A673 (cell line): Measurements from ENCODE around the gene HSD17B14. TPM values are rescaled to one million over a fixed set of nuclear protein-coding genes. Genes with fewer than 3 reads are reported as not detected.
A peak's percentile ranks its signal among the peaks of the same experiment; 100 is the strongest.

Experiments used
- BruUV-seq: library from RNA; stranded (reverse); fragments of 400-500 nt; replicated peaks from 2 replicates; lab custom pipeline; 2021; lab: Mats Ljungman, UMichigan
- CTCF ChIA-PET: fragments of 300-600 bp; sonication (Branson Sonifier 250); formaldehyde crosslinking; loops from one replicate; lab custom pipeline; 2022; ENCODE audit warnings: antibody characterized with exemption; lab: Charles Lee
- POLR2A ChIA-PET: fragments of 300-600 bp; sonication (Branson Sonifier 250); formaldehyde crosslinking; loops from one replicate; lab custom pipeline; 2022; ENCODE audit warnings: antibody characterized with exemption; ENCODE audit not compliant: low non-redundant PET; lab: Charles Lee
- DNase-seq: peaks from one replicate; pipeline ENCODE4 v3.0.0-alpha.2; 2015; ENCODE audit warnings: low spot score
- H3K27ac ChIP-seq: fragments of 200-600 bp; sonication (generic); 2 replicates; pipeline ENCODE4 v1.5.1; 2016; ENCODE audit warnings: mixed run types, low read depth, mild to moderate bottlenecking, mixed read lengths, antibody characterized with exemption, low read length; ENCODE audit not compliant: poor library complexity, severe bottlenecking
- H3K27me3 ChIP-seq: fragments of 200-600 bp; sonication (generic); replicated peaks from 2 replicates; pipeline ENCODE4 v1.6.1; 2017; ENCODE audit warnings: mixed run types, low read depth, mild to moderate bottlenecking, mixed read lengths, antibody characterized with exemption, low read length; ENCODE audit not compliant: insufficient read depth, poor library complexity
- H3K36me3 ChIP-seq: fragments of 200-600 bp; sonication (generic); 2 replicates; pipeline ENCODE4 v1.6.1; 2016; ENCODE audit warnings: mixed run types, mild to moderate bottlenecking, mixed read lengths, antibody characterized with exemption, low read length; ENCODE audit not compliant: insufficient read depth, poor library complexity, severe bottlenecking
- H3K4me1 ChIP-seq: fragments of 200-600 bp; sonication (generic); 2 replicates; pipeline ENCODE4 v1.6.1; 2017; ENCODE audit warnings: mixed run types, mild to moderate bottlenecking, mixed read lengths, antibody characterized with exemption, low read length; ENCODE audit not compliant: insufficient read depth, poor library complexity, severe bottlenecking
- H3K4me3 ChIP-seq: fragments of 200-600 bp; sonication (generic); 2 replicates; pipeline ENCODE4 v1.5.1; 2016; ENCODE audit warnings: low read depth, mixed run types, mild to moderate bottlenecking, mixed read lengths, low read length; ENCODE audit not compliant: poor library complexity, severe bottlenecking
- H3K9me3 ChIP-seq: fragments of 200-600 bp; sonication (generic); 2 replicates; pipeline ENCODE4 v1.6.1; 2016; ENCODE audit warnings: mixed run types, low read depth, mild to moderate bottlenecking, mixed read lengths, antibody characterized with exemption, low read length; ENCODE audit not compliant: poor library complexity, severe bottlenecking
- CTCF ChIP-seq: fragments of 300-800, 200-600 bp; sonication (generic); conservative IDR thresholded peaks from 2 replicates; pipeline ENCODE4 v1.5.1; 2017; ENCODE audit warnings: low read depth, mild to moderate bottlenecking, antibody characterized with exemption, low read length, moderate library complexity, mixed read lengths
- EZH2 ChIP-seq: fragments of 200-600 bp; sonication (generic); IDR thresholded peaks from 2 replicates; pipeline ENCODE4 v1.6.1; 2017; ENCODE audit warnings: borderline replicate concordance, low read depth, mild to moderate bottlenecking, mixed read lengths, antibody characterized with exemption, low read length; ENCODE audit not compliant: poor library complexity, severe bottlenecking
- intact Hi-C: fragments of 100-400 bp; cut with micrococcal nuclease; formaldehyde crosslinking; loops from one replicate; pipeline ENCODE4 v1.10.0; 2022; ENCODE audit not compliant: unreplicated experiment
- total RNA-seq: library from RNA; stranded (reverse); gene quantifications from 2 replicates; pipeline ENCODE4 v1.2.3, GENCODE V29; 2021

Gene HSD17B14
- total RNA-seq, 1 experiment from 2014 or later: 2.0 TPM

- POLR2A ChIA-PET: no interaction called here
- intact Hi-C loops: no loop called here
- H3K27me3 ChIP-seq: no peaks in the 10 kb centered on the region
- DNase-seq: no peak
- H3K4me3 ChIP-seq: no peak overlapping the region
- H3K27ac ChIP-seq: no peak overlapping the region
- no peaks in the 10 kb centered on the region for H3K4me1 ChIP-seq
- TF ChIP-seq CTCF (peak; percentile 30; the same call in 1 of the 2 replicates), EZH2 (no peak)
- CTCF ChIA-PET: interaction anchor here (0.7 to 1.4 kb wide), 2 partner anchors 16 to 31 kb away, joined by 4 to 5 read pairs; no protein-coding TSS in a partner anchor
- no TSS peak for BruUV-seq
- no peaks in the 10 kb centered on the region for H3K9me3 ChIP-seq
- H3K36me3 ChIP-seq: no peaks in the 10 kb centered on the region
Observed at GRCh38 chr19:48826606-48827020, 9.7 kb downstream of the HSD17B14 start.

DNA sequence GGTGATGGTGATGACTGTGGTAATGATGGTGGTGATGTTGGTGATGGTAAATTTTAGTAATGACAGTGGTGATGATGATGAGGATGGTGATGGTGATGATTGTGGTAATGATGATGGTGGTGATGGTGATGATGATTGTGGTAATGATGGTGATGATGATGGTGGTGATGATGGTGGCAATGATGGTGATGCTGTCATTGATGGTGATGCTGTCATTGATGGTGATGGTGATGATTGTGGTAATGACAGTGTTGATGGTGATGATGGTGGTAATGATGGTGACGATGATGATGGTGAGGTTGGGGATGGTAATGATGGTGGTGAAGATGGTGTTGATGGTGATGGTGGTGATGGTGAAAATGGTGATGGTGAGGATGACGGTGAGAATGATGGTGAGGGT lies 13.8 kb downstream of the HSD17B14 start:
- no peak for DNase-seq
- TF ChIP-seq CTCF (no peak), EZH2 (no peak)
- CTCF ChIA-PET: no interaction called here
- POLR2A ChIA-PET: no interaction called here
- BruUV-seq: no TSS peak
- Histone ChIP-seq H3K4me3 (no peak overlapping the region), H3K36me3 (no peaks in the 10 kb centered on the region), H3K4me1 (no peaks in the 10 kb centered on the region), H3K27ac (no peak overlapping the region), H3K9me3 (no peaks in the 10 kb centered on the region), H3K27me3 (no peaks in the 10 kb centered on the region)
- intact Hi-C loops: no loop called here

- no peak overlapping the region for H3K4me3 ChIP-seq
- TF ChIP-seq CTCF (no peak), EZH2 (no peak)
- ChIA-PET CTCF (no interaction called here), POLR2A (no interaction called here)
- no peak for DNase-seq
- no peaks in the 10 kb centered on the region for H3K9me3 ChIP-seq
- no peak overlapping the region for H3K27ac ChIP-seq
- intact Hi-C loops: no loop called here
- no peaks in the 10 kb centered on the region for H3K36me3 ChIP-seq
- no peaks in the 10 kb centered on the region for H3K27me3 ChIP-seq
- BruUV-seq: no TSS peak
- H3K4me1 ChIP-seq: no peaks in the 10 kb centered on the region
Observed at GRCh38 chr19:48821633-48822032, 14.7 kb downstream of the HSD17B14 start.
